HG03558 (cell line): Measurements from ENCODE around the gene CDK14.

Experiments
- ATAC-seq: cut with Tn5 transposase; IDR thresholded peaks from one replicate; pipeline ENCODE4 v1.9.1; 2021; ENCODE audit warnings: moderate number of reproducible peaks; ENCODE audit not compliant: unreplicated experiment; ENCODE audit errors: extremely low read depth

CDK14 gene

GRCh38 chr7:90595801-90596670 is at the start of gene CDK14:
TSS of gene CDK14 (plus strand) at chr7:90596321. CDS start at chr7:90596628, 307 bp downstream.
- no peak for ATAC-seq

- no peak for ATAC-seq
Observed at GRCh38 chr7:90551036-90551435, 45.1 kb upstream of the CDK14 start.

- no peak for ATAC-seq
Observed at GRCh38 chr7:90552521-90552920, 43.6 kb upstream of the CDK14 start.

GRCh38 chr7:90560730-90561129 is 35.4 kb upstream of the CDK14 start:
- ATAC-seq = no peak

- no peak for ATAC-seq
Observed at GRCh38 chr7:90563286-90563685, 32.8 kb upstream of the CDK14 start.

- no peak for ATAC-seq
Observed at GRCh38 chr7:90564455-90564854, 31.7 kb upstream of the CDK14 start.

- no peak for ATAC-seq
Observed at GRCh38 chr7:90568213-90568612, 27.9 kb upstream of the CDK14 start.

- ATAC-seq = no peak
Observed at GRCh38 chr7:90569368-90569767, 26.8 kb upstream of the CDK14 start.

- ATAC-seq = no peak
Observed at GRCh38 chr7:90570373-90570959, 25.7 kb upstream of the CDK14 start.

- ATAC-seq = no peak
Observed at GRCh38 chr7:90574146-90574819, 21.8 kb upstream of the CDK14 start.

GRCh38 chr7:90574820-90575187 is 21.3 kb upstream of the CDK14 start:
- ATAC-seq = no peak

GRCh38 chr7:90579181-90579688 is 16.9 kb upstream of the CDK14 start:
- no peak for ATAC-seq

GRCh38 chr7:90580051-90580450 is 16.1 kb upstream of the CDK14 start:
- ATAC-seq = no peak

- ATAC-seq = no peak
Observed at GRCh38 chr7:90582164-90582563, 14.0 kb upstream of the CDK14 start.

- no peak for ATAC-seq
Observed at GRCh38 chr7:90584378-90584777, 11.7 kb upstream of the CDK14 start.

GRCh38 chr7:90586091-90586490 is 10.0 kb upstream of the CDK14 start:
- ATAC-seq = no peak

GRCh38 chr7:90587766-90588165 is 8.4 kb upstream of the CDK14 start:
- no peak for ATAC-seq

GRCh38 chr7:90592033-90592432 is 4.1 kb upstream of the CDK14 start:
- no peak for ATAC-seq

GRCh38 chr7:90593205-90593604 is 2.9 kb upstream of the CDK14 start:
- no peak for ATAC-seq

- no peak for ATAC-seq
Observed at GRCh38 chr7:90594751-90595317, 1.3 kb upstream of the CDK14 start.

- ATAC-seq = no peak
Observed at GRCh38 chr7:90595342-90595800, 750 bp upstream of the CDK14 start.
